Stimulated activated CD8-positive, alpha-beta memory T cell treated with anti-CD3 and anti-CD28 coated beads, Interleukin-4, amount 100 ng/mL, for 4 hours (primary cell): ENCODE results near the gene GORASP1.

ENCODE experiments used
- DNase-seq, 2 donors: peaks; one replicate each; pipeline ENCODE4 v3.0.0-alpha.2; 2020; ENCODE audit warnings: low read depth in 2 of 2, low spot score in 1 of 2

The GORASP1 gene

DNA sequence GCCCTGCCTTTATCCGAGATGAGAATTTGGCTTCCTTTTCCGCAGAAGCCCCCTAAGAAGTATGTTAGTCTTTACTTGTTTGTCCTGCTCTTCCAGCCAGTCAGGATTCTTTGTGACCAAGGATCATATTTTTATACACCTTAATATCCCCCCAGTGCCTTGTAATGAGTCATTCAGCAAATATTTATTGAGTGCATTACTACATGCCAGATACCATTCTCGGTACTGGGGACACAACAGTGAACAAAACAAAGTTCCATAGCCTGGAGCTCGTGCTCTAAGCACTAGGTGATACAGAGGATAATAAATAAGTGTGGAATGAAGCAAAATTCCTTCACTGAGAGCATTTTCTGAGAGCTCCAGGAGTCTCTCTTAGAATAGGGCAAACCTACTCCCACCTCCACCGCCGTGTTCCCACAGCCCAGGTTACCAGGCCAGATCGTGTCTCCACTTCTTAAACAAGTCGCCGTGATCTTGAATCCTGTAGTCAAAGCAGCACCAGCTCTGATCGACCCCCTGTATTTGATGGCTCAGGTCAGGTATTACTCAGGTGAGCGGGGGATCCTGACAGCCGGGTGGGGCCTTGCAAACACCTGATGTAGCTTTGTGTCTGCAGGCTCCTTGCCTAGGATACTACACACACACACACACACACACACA is 18.5 kb upstream of the GORASP1 start:
- no peak for DNase-seq

DNA sequence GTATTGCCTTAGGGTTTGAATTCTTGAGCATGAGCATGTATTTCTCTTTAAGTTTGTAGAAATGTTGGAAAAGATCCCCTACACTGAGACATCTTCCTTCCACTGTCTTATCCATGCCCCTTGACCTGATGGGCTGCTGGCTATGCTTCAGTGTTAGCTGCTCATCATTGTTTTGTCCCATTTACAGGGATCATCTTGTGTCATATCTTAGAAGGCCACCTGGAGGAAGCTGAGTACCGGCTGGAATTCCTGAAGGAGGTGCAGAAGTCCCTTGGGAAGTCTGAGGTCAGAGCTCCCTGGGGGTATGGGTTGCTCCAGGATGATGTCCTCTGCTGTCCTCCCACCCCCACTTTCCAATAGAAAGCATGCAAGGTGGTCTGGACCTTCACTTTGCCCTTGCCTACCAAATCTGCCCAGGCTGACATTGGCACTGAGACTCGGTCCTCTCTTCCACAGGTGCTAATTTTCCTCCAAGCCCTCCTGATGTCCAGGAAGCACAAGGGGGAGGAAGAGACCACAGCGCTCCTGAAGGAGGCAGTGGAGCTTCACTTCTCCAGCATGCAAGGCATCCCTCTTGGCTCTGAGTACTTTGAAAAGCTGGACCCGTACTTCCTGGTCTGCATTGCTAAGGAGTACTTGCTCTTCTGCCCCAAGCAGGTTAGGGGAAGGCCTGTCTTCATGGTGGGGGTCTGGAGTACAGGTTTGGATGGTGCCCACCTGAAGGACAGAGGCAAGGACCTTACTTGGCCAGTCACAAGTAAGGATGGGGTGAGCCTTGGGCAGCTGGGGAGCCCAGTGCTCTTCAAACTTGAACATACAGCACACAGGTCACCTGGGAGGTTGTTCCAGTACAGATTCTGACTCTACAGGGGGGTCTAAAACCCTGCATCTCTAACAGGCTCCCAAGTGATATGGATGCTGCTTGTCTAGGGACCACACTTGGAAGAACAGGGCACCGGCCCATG is 17.7 kb upstream of the GORASP1 start:
- no peak for DNase-seq

DNA sequence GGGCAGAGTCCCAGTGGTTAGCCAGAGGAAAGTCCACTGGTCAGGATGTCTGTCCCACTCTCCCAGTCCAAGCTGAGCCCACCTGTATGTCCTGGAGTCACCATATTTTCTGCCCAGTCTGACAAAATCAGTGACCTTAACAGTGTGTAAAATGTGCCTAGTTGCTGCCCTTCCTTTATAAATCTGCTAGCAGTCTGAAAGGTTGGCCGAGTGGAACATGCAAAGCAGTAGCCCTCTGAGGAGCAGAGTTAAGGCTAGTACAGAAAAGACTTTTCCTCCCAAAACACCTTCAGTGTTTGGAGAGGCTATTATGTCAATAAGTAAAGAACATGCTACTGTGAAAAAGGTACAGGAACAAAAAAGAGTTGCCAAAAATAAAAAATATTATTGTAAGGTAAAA is 15.4 kb upstream of the GORASP1 start:
- no peak for DNase-seq

DNA sequence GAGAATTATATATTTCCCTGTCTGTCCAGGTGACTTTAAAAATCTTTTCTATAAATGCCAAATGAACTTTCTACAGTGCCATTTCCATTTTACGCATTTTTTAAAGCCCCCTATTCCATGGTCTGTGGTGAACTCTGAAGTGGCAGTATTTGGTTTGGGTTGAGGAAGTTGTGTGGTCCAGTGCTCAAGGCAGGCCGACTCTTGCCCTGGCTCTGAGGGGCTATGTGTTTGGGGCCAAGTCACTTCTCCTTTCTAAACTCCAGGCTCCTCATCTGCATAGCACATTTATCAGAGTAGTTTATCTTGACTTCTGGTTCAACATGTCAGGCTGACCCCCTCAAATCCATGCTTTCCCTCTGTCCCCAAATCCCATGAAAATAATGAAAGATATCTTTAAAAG is 14.2 kb upstream of the GORASP1 start:
- no peak for DNase-seq

DNA sequence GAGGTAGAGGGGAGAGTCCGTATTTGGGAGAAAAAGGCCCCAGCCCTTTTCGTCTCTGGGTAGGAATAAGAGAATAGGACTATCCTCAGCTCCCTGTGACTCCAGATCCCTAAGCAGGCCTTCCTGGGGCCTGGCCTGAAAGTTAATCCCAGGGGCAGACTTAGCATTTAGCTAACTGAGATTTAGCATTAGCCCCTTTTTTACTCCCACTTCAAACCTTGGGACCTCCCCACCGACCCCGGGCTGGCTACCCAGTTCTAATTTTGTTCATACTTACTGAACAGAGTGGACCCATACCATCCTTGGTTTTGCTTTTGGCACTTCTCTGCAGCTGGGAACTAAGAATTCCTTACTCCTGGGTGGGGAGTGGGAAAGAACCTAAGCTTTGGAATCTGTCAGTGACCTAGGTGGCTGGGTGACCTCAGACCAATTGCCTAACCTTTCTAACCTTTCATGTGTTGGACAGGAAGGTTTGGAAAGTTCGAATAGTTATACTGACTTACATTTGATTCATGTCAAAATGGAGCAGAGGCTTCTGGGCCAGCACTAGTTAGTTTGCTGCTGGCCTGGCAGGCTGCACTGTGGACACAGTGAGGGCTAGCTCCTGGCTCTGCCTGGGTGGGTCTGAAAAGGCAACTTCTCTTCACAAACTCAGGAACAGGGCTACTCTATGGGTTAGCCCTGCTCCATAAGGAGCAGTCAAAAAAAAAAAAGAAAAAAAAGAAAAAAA is 11.7 kb upstream of the GORASP1 start:
- no peak for DNase-seq

DNA sequence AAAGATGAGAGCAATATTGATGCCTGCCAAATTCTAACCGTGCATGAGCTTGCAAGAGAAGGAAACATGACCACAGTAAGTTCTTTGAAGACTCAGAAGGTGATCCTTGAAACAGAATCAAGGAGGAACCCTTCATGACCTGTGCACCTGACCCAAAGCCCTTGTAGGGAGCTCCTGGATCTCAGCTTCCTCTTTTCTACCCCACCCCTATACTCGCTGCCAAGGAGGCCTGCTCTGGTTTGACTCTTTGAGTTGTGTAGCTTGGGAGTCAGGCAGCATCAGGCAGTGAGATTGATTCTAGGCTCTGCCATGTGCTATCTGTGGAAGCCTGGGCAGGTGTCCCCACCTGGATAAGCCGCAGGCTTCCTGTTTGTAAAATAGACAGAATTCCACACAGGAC is 10.7 kb upstream of the GORASP1 start:
- DNase-seq: no peak

DNA sequence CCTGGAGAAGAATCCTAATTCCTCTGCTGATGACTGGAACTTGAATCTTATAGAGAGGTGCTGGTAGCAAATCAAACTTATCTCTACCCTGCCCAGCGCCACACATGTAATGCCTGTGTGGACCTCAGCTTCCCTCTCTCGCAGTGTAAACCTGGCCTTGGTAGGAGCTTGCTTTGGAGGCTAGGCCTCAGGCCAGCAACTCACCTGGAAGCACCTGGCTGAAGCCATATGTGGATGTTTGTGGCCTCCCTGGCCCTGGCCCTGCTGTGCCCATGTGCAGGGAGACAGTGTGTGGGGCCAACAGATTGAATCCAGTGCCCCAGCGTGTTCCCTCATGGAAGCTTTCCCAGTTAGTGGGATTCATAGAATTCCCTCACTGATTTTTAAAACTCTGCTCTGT is 8.4 kb upstream of the GORASP1 start:
- no peak for DNase-seq

DNA sequence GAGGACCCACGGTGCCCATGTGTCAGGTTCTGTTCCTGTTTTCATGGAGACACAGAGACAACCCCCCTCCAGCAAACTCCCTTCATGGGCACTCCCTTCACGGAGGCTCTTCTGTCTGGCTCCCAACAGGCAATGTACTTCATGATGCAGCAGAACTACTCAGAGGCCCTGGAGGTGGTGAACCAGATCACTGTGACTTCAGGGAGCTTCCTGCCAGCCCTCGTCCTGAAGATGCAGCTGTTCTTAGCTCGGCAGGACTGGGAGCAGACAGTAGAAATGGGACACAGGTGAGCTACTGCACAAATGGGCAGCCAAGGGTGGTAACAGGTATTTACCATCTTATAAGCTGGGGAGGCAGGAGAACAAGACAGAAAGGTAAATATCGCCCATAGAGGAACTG is 7.0 kb upstream of the GORASP1 start:
- DNase-seq: no peak

DNA sequence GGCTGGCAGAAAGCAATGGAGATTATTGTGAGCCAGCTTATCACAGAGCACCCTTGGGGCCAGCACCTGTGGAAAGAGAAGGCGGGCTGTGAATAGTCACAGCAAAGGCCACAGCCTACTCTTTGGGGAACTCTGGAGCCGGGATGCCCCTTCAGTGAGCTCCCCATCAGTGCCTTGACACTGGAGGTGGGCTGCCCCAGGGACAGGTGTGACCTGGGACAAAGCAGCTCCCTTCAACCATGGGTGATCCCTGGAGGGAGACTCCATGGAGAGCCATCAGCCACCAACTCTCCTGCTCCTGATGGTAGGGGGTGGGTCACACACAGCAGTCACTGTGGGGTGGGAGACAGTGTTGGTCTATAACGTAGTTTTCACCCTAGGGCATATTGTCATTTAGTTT is 5.9 kb upstream of the GORASP1 start:
- no peak for DNase-seq

DNA sequence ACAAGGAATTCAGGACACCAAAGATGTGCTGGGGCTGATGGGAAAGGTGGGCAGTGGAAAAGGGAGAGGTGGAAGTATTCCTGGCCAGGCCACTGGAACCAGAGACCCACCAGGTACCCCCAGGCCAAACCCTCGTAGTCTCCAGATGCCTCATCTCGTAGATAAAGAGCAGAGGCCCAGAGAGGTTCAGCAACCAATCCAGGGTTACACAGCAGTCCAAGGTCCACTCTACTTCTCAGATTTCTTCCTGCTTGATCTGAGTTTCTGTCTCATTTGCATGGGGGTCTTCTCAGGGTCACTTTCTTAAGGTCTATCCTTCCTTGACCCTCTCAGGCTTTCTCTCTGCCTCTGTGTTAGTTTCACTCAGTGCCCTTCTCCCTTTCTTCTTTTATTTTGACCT is 5.1 kb upstream of the GORASP1 start:
- no peak for DNase-seq

DNA sequence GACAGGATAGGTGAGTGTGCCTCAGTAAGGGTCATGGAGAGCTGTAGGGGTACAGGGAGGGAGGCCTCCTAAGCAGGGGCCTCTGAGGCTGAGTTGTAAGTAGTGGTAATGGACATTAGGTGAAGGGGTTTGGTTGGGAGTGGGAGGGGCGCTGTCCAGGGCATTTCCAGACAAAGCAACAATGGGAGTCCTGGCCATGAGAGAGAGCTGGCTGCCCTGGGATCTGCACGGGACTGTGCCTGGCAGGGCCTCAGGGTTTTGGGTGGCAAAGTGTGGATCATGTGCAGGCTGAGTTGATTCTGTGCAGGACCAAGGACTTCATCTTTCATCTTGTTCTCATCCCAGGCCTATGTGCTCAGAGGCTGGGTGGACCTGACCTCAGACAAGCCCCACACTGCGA is 4.7 kb upstream of the GORASP1 start:
- no peak for DNase-seq

DNA sequence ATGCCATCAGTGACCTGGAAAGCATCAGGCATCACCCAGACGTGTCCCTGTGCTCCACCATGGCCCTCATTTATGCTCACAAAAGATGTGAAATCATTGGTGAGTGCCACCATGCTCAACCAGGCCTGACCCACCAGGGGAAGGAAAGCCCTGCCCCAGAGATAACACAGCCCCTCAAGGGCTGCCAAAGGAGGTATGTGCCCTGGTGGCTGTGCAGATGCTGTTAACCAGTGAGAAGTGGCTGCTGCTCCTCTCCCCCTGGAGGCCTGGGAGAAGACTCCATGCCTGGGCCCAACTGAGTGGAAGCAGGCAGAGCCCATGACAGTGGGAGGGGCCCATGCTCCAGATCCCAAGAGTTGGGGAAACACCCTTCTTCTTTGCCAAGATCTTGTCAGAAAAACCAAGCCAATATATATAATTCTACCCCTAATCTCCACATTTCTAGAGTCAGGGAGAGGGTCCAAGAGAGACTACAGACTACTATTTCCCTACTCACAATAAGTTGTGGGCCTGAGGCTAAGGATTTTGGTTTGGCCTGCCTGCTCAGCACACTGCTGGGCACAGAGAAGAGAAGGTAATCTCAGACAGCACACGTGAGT is 2.7 kb upstream of the GORASP1 start:
- no peak for DNase-seq

DNA sequence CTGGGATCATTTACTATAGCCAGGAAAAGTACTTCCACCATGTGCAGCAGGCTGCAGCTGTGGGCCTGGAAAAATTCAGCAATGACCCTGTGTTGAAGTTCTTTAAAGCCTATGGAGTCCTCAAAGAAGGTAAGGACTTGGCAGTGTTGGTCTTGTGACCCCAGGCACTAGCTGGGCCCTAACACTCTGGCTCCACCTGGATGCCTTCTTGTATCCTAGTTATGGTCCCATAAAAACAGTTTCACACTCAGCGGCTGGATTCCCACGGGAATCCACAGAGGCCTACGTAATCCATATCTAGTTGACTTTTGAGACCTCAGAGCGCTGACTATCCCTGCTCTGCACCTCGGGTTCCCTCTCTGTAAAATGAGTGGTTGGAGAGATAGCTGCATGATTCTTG is 1.7 kb upstream of the GORASP1 start:
- no peak for DNase-seq

DNA sequence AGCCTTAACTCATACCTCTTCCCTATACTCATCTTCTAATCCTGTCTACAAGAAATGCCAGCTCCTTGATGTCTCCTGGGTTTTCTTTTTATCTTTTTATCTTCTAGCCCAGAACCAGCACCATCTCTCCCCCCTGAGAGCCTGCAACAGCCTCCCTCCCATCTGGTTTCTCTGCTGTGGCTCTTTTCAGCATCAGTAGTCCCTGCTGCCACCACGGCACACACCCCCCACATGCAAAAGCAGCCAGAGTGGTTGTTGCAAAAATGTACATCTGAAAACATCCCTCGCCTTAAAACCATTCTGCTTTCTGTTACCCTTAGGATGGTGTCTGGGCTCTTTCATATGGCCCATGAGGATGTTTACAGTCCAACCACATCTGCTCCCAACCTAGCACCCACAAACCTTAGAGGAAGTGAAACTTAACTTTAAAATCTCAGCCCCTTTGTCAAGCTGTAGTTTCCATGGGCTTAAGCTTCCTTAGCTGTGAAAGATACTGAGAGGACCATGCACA is 828 bp upstream of the GORASP1 start:
- DNase-seq: no peak

DNA sequence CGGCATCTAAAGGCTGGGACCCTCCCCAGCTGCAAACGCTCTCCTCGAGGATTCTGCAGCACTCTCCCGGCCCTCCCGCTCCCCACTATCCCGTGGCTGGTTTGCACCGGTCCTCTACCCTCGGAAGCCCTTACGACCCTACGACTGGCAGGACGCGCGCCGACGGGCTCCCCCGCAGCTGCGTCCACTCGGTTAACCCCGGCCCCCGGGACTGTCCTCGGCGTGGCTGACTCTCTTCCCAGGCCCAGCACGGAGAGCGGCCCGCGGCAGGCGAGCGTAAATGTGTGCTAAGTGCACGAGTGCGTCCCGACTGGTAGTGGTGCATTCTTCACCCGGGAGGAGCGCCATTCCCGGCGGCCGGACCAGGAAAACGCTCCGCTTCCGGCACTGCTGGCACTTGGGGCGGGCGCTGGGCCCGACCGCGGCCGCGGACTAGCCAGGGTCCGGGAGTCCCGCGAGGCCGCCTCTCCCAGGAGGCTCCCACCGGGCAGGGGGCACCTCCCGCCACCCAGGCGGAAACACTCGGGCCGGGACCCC is 508 bp downstream of the GORASP1 start:
- no peak for DNase-seq

DNA sequence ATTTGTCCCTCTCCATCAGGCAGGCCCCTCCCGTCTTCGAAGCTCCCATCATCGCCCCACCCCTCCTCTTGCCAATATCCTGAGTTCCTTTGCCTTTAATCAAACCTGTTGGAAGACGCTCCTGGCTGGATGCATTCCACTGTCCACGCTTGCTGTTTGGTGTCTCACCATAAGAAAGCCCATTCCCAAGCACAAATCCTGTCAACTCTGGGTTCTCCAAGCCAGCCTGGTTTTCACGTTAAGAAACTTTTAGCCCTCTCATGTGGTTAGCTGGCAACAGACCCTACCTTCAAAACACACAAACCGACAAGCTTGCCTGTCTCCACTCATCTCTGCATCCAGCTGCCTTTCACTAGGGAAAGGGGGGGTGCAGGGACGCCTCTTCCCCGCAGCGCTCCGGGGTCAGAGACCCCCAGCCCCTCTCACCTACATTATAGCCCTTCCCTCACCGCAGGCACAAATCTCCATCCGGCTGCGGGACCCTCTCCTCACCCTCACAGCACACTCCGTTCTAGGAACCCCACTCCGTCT is 1.1 kb downstream of the GORASP1 start:
- no peak for DNase-seq

DNA sequence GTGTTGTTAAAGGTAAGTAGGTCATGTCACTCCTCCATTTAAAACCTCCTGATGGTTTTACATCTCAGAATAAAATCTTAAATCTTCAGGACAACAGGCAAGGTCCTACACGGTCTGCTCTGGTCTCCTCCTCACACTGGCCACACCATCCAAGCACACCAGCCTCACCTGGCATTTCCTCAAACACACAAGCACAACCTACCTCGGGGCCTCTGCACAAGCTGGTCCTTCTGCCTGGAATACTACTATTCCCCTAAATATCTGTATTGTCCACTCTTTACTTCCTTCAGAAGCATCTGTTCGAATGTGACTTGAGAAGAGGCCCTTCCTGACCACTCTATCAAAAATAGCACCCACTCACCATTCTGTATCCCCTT is 1.8 kb downstream of the GORASP1 start:
- DNase-seq: no peak

DNA sequence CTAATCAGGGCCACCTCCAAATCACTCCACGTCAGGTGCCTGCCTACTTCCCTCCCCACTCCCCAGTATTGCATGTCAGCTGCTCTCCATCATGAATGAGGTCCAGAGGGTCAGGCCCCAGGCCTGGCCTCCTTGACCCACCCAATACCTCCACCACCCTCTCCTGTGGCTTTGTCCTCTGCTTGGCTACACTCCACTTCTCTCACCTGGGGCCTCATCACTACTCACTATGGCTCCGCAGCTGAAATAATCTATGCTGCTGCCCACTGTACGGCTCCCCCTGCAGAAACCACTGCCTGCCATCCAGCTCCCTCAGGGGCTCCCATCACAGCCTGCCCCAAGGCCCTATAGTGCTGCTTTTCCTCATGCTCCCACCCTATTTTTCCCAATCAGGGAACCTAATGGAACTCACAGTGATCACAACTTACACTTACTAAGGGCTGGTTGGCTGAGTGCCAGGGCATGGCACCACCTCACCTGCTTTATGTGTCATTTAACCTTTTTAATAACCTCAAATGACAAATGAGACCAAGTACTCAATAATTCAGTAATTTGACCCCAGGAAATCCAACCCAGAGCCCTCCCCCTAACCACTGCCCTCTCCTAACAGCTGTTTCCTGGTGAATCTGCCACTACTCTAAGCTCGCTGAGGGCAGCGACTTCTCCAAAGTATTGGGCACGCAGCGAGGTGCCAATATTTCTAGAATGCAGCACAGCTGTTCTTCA is 2.3 kb downstream of the GORASP1 start:
- no peak for DNase-seq

DNA sequence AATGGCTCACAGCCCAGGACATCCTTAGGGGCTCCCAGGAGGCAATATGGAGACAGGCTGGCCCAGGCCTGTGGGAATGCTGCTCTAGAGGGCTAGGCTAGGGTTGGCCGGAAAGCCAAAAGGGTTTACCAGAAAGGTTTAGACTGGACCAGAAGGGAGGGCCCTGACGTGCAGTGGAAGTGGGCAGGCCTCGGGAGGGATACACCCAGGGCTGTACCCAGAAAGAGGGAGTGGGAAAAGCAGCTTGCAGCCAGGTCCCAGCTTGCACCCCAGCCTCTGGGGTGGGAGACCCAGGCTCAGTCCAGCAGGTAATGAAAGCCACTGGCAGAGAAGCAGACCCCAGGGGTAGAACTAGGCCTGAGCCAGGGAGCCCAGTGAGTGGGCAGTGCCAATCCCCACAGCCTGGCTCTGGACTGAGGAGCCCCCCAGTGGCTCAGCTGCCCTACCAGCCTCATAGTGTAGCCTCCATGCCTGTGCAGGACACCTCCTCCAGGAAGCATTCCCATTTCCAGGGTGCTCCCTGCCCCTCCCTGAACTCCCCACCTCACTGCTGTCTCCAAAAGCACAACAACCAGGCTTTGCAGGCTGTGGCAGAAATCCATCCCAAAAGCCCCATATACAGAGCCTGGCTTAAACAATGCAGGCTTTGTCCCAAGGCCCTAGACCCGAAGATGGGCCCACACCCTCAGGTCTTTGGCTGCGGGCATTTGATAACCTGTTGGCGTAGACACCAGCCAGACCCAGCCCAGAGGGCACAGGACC is 3.5 kb downstream of the GORASP1 start:
- no peak for DNase-seq

DNA sequence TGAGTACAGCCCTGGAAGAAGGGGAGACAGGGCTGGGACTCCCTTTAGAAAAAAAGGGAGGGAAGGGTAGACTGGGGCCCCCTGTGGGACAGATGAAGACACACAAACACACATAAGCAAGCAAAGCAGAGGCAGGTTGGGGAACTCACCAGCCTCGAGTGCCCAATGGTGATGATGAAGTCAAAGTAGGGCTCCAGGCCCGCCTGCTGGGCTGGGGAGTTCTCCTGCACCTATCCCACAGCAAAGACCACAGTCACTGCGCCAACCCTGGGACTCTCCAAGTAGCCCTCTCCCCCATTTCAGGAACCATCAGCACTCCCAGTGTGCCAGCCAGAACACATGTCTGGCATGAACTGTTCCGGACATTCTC is 4.1 kb downstream of the GORASP1 start:
- no peak for DNase-seq
